Measurements from ENCODE around the gene TALDO1. TPM values are rescaled to one million over a fixed set of nuclear protein-coding genes. Genes with fewer than 3 reads are reported as not detected.

TALDO1 gene
- total RNA-seq, 1 donor from 2014 or later: 332 TPM

- DNase-seq (ENCODE audit: low read depth): no peak
- H3K4me3 ChIP-seq (ENCODE audit: low read depth, low read length): peak overlapping the region; percentile 70
Observed at GRCh38 chr11:803770-804598, 56.7 kb downstream of the TALDO1 start.

GRCh38 chr11:804599-804964 lies 57.3 kb downstream of the TALDO1 start:
- peak overlapping the region; percentile 70 for H3K4me3 ChIP-seq (ENCODE audit: low read depth, low read length)
- no peak for DNase-seq (ENCODE audit: low read depth)
- TF ChIP-seq CTCF (conservative IDR thresholded peaks at IDR 0.05; ENCODE audit: low read depth, low read length): no peak

More at GRCh38 chr11:803770-804598, 56.7 kb downstream of the TALDO1 start:
- no peak for TF ChIP-seq CTCF (conservative IDR thresholded peaks at IDR 0.05; ENCODE audit: low read depth, low read length)

- TF ChIP-seq CTCF (conservative IDR thresholded peaks at IDR 0.05; ENCODE audit: low read depth, low read length): no peak
- peak overlapping the region; percentile 96 for H3K4me3 ChIP-seq (ENCODE audit: low read depth, low read length)
- DNase-seq (ENCODE audit: low read depth): no peak
Observed at GRCh38 chr11:808427-809286, 61.4 kb downstream of the TALDO1 start.

- H3K4me3 ChIP-seq (ENCODE audit: low read depth, low read length): peak within 1 kb of the TSS; percentile 96
- peak; percentile 57 for DNase-seq (ENCODE audit: low read depth)
- TF ChIP-seq CTCF (conservative IDR thresholded peaks at IDR 0.05; ENCODE audit: low read depth, low read length): no peak
Observed at GRCh38 chr11:809287-810039, 62.2 kb downstream of the TALDO1 start, which contains the start of gene RPLP2. RPLP2 (plus strand) TSS chr11:809967; CDS start chr11:810235, 268 bp downstream.

- H3K4me3 ChIP-seq (ENCODE audit: low read depth, low read length): peak overlapping the region; percentile 96
- DNase-seq (ENCODE audit: low read depth): no peak
- no peak for TF ChIP-seq CTCF (conservative IDR thresholded peaks at IDR 0.05; ENCODE audit: low read depth, low read length)
Observed at GRCh38 chr11:810040-810567, 62.8 kb downstream of the TALDO1 start.

- peak overlapping the region; percentile 96 for H3K4me3 ChIP-seq (ENCODE audit: low read depth, low read length)
- no peak for DNase-seq (ENCODE audit: low read depth)
- TF ChIP-seq CTCF (conservative IDR thresholded peaks at IDR 0.05; ENCODE audit: low read depth, low read length): peak; percentile 36
Observed at GRCh38 chr11:811446-812245, 64.4 kb downstream of the TALDO1 start.
